ENCODE measurements around the gene POT1.

The POT1 gene

DNA sequence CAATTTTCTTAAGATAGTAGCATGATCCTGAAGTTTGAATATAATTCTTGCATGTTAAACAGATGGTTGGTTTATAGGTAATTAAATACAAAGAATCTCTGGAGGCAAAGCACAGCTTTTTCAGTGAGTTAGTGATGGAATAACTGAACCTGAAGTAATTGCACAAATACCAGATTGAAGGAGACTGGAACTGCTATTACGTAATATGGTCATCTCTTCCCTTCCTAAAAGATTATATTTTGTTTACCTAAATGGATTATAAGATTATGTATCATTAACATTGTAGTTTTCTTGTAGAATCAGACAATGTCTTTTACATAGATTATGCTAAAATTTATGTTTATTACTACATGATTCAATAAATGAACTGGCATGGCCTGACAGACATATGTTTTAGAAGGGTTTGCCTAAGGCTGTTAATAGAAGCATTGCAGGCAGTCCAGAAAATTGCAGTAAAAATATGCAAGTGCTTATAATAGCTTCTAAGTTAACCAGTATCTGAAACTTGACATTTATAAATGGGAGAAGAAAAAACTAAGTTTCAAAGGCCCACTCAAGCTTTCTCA is 128.2 kb downstream of the POT1 start:
- DNase-seq: no peak

GRCh38 chr7:124800386-124800785 is 129.2 kb downstream of the POT1 start:
- DNase-seq: no peak

GRCh38 chr7:124799448-124799847 is 130.2 kb downstream of the POT1 start:
- no peak for DNase-seq

- DNase-seq: no peak
These were observed 132.9 kb downstream of the POT1 start for GRCh38 chr7:124796771-124797170.

- no peak for DNase-seq
These were observed 136.9 kb downstream of the POT1 start for GRCh38 chr7:124792696-124793095.

- DNase-seq: no peak
These were observed 137.6 kb downstream of the POT1 start for GRCh38 chr7:124792002-124792401.

DNA sequence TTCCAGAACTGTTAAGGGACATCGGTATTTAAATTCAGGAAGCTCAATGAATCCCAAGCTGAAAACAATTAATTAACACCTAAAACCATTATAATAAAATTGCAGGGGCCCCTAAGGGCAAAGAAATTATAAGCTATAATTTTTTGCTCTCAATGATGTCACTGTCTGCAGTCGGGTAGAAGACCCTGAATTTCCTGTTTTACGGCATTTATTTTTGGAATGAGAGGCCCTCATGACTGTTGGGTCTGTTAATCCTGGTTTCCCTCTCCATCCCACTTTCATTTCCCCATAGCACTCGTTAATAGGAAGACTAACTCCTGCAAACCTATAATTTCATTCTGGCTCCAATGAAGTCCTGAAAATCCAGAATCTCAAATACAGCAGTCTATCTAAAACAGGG is 138.2 kb downstream of the POT1 start:
- DNase-seq: no peak

DNA sequence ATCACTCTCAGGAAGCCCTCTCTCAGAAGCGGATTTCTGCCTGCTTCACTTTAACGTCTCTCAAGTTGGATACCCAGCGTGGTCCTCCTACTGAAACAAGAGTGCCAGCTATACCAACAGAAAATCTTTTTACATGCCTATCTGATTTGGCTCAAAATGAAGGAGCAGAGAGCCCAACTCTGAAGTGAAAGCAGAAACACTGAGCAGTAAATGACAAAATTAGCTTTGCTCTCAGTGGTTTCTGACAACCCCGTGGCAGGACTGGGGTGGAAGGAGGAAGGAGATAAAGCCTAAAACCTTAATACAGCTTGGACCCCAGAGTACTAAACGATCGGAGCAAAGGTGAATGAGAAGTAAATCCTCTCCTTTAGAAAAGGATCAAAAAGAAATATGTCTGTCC is 139.0 kb downstream of the POT1 start:
- no peak for DNase-seq

DNA sequence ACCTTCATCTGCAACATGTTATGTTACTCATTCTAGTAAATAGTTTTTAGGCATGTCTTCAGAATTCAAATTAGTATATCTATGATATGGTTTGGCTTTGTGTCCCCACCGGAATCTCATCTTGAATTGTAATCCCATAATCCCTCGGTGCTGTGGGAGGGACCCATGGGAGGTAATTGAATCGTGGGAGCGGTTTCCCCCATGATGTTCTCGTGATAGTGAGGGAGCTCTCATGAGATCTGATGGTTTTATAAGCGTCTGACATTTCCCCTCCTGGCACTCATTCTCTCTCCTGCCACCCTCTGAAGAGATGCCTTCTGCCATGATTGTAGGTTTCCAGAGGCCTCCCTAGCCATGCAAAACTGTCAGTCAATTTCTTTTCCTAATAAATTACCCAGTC is 143.6 kb downstream of the POT1 start:
- DNase-seq: no peak

DNA sequence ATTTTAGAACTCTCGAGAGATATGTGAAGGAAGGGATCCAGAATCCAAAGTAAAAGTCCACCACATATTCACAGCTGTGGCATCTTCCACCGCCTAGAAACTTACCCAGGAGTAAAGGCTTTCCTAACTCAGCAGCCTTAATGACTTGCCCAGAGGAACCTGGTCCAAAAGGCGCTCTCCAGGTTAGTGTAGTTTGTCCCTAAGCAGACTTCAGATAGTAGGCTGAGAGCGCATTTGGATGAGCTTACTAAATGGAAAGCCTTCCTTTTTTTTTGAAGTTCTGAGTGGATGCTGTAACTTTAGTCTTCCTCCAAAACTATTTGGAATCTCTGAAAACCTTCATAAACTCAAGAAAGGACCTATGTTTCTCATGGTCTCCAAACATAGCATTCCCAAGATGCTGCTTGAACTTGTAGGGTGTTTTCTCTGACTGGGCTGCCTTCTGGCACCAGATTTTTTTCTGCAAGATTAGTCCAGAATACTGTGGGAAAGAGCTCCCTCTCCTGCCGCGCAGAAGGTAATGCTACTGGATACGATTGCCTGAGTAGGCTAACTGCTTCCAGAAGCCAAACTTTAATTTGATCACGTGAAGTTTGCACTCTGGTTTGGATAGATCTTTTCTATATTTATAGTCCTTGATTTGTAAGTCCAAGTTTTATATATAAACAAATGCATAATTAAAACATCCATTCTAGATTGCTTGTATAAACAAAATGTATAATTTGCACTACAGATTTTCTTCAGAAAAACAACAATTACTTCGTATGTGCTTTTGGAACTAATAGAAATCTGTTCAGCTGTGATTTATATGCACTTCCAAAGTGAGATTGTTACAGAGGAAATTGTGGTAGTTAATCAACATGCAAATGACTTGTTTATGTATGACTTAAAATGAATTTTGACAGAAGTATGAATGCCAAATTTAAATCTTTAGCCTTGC is 144.5 kb downstream of the POT1 start:
- DNase-seq: no peak

DNA sequence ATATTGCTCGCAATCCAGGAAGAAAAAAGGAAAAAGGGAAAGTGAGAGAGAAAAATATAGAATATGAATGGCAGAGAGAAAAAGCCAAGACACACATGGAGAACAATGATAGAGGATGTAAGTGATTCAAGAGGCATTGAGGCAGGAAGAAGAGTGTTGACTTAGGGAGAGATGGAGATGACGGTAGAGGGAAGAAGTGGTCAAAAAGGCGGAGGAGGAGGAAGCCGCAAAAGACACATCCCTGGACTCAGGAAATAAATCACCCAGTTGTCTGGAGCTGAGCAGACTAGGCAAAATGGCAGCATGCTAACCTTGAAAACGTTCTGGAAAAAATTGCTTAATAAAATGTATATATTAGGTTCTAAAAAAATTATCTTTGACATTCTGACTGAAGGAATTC is 146.4 kb downstream of the POT1 start:
- DNase-seq: no peak

- no peak for DNase-seq
These were observed 147.5 kb downstream of the POT1 start for GRCh38 chr7:124781907-124782734.

DNA sequence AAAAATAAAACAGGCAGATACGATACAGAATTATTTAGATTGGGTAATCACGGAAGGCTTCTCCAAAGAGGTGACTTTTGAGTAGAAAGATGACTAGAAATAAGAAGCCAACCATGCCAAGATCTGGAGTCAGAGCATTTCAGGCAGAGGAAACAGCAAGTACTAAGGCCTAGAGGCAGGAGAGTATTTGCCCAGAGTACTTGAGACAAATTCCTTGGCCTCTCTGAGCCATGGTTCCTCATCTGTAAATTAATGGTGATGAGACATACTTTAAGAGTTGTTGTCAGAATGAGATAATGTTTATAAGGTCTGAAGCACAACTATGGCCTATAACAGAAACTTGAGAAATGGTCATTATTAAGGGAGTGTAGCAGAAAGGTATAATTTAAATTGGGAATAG is 148.2 kb downstream of the POT1 start:
- DNase-seq: no peak

- DNase-seq: no peak
These were observed 149.0 kb downstream of the POT1 start for GRCh38 chr7:124780608-124781007.

GRCh38 chr7:124780056-124780455 is 149.6 kb downstream of the POT1 start:
- DNase-seq: no peak

- no peak for DNase-seq
These were observed 150.0 kb downstream of the POT1 start for GRCh38 chr7:124779620-124780019.

DNA sequence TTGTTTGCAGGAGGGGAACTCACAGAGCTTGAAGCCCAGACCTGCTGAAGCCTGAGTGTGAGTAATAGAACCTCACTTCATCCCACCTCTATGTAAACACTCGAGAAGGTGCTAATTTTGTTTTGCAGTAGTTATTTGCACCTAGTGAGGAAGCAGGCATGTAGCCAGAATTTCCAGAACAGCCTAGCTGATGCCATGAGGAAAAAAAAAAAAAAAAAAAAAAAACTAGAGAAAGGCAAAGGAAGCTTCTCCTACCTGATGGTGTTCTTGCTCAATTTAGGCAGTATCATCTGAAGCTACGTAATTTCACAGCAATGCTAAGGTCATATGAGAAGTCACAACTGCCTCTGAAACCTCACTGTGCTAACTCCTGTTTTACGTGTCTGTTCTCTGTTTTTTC is 150.4 kb downstream of the POT1 start:
- no peak for DNase-seq

DNA sequence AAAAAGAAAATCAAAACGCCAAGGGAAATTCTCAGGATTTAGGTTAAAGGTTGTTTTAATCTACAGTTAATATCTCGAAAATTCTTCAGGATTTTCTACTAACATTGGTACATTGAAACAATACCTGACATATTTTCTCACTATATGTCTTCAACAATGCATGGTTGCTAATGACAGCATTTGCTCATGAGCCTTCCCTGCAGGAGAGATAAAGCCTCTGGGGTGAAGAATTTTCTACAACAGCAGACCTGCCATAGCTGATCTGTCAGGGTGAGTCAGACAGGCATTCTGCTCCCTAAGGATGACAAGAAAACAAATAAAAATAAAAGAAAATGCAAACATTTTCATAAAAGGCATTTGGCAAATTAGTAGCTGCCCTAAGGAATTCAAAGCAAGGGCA is 152.4 kb downstream of the POT1 start:
- no peak for DNase-seq

- DNase-seq: no peak
These were observed 153.5 kb downstream of the POT1 start for GRCh38 chr7:124776153-124776552.

GRCh38 chr7:124775422-124775821 is 154.2 kb downstream of the POT1 start:
- DNase-seq: no peak

GRCh38 chr7:124773938-124774337 is 155.7 kb downstream of the POT1 start:
- no peak for DNase-seq

- no peak for DNase-seq
These were observed 156.3 kb downstream of the POT1 start for GRCh38 chr7:124773339-124773738.
